T-helper 9 cell (primary cell): Measurements from ENCODE around the gene ZSCAN21.

Source experiments
- DNase-seq: peaks from one replicate; pipeline ENCODE4 v3.0.0-alpha.2; 2020

ZSCAN21 gene

GRCh38 chr7:100079024-100079560, 29.5 kb downstream of the ZSCAN21 start:
- DNase-seq, result no peak

DNA sequence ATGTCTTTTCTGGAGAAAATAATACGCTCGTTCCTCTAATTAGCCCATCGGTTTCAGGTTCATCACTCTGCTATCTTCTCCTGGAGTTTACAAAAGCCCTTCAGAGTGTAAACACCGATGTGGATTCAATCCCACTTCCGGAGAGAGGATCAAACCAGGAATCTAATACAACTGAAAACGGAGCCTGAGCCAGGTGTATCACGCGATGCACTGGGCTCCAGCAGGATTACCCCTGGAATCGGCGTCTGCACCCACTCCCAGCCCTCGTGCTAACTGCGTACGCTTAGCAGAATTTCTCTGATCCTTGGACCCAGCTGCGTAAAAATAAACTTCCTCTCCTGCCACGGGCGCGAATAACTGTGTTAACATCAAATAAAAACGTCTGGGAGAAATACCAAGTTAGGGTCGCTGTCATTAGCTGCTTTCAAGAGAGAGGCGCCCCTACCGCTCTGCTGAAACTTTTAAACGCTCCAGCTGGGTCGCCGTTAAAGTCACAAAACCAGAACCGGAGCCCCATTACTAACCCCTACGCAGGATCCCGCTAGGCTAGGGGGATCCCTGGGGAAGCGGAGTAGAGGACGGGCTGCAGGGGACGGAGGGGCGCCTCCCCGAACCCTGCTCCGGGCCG, 31.4 kb downstream of the ZSCAN21 start:
- no peak for DNase-seq

- DNase-seq, result peak; percentile 94
Measured at GRCh38 chr7:100081535-100082102, 32.0 kb downstream of the ZSCAN21 start, which contains the start of gene ZNF3. Gene ZNF3 (minus strand): TSS chr7:100081723. CDS start chr7:100077357, 4,366 bp downstream.

- no peak for DNase-seq
Measured at GRCh38 chr7:100082978-100083377, 33.4 kb downstream of the ZSCAN21 start.

- no peak for DNase-seq
Measured at GRCh38 chr7:100085515-100085914, 35.9 kb downstream of the ZSCAN21 start.

DNA sequence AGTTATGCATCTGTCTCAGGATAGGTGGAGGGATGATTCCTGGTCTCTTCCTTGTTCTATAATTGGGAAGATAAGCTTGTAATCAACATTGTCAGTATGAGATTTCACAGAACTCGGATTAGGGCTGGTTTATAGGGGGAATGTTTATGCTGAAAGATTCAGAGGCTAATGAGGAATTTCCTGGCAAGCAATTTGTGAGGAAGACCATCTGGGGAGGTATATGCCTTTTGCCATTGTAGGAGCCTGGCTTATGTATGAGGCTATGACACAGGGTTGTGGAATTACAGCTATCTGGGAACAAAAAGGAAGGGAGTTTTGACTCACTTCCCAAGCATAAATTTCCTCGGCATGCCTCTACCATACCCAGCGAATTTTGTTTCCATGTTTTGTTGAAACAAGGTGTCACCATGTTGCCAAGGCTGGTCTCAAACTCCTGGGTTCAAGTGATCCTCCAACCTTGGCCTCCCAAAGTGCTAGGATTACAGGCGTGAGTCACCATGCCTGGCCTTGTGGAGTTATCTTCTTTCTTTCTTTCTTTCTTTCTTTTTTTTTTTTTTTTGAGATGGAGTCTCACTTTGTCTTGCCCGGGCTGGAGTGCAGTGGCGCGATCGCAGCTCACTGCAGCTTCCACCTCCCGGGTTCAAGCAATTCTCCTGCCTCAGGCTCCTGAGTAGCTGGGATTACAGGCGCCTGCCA, 37.6 kb downstream of the ZSCAN21 start:
- no peak for DNase-seq

- DNase-seq, result no peak
Measured at GRCh38 chr7:100088095-100088620, 38.6 kb downstream of the ZSCAN21 start.

- DNase-seq, result peak; percentile 92
Measured at GRCh38 chr7:100088621-100089457, 39.3 kb downstream of the ZSCAN21 start, which contains the start of gene COPS6. Gene COPS6 (plus strand): TSS chr7:100088969. CDS start chr7:100088991, 22 bp downstream.

- no peak for DNase-seq
Measured at GRCh38 chr7:100089458-100090196, 40.1 kb downstream of the ZSCAN21 start.

- no peak for DNase-seq
Measured at GRCh38 chr7:100090527-100091410, 41.2 kb downstream of the ZSCAN21 start.

DNA sequence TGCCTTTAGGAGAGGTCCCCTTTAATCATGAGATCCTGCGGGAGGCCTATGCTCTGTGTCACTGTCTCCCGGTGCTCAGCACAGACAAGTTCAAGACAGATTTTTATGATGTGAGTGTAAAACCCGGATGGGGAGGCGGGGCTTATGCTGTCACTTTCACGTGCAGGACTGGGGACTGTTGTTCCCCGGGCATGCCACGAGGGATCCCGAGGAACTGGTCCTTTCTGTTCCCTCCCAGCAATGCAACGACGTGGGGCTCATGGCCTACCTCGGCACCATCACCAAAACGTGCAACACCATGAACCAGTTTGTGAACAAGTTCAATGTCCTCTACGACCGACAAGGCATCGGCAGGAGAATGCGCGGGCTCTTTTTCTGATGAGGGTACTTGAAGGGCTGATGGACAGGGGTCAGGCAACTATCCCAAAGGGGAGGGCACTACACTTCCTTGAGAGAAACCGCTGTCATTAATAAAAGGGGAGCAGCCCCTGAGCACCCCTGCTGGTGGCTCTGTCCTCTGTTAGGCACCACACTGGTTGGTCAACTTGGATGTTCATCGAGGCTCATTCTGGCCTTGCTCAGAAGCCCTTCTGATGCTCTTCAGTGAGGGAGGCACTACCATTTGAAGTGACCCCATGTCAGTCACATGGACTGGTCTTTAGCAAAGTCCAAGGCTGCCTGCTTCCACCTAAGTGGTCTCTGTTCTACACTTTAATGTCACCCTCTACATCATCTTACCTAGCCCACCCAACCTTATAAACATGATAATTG, 42.0 kb downstream of the ZSCAN21 start:
- DNase-seq, result no peak

DNA sequence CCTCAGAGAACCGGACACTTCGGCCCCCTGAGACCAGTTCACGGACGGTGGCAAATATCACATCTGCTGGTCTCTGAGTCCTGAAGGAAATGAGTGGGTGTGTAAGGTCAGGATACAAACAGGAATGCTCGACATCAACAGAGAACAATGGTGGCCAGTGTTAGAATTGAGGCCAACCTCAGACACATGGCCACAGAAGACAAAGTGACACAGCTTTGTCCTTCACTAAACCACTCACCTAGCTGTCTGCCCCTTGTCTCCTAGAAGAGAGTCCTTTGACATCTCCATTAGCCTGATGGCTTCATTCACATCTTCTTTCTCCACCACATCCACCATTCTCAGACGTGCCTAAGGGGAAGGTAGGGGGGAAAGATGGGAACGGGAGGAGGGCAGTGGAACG, 43.5 kb downstream of the ZSCAN21 start:
- no peak for DNase-seq

DNA sequence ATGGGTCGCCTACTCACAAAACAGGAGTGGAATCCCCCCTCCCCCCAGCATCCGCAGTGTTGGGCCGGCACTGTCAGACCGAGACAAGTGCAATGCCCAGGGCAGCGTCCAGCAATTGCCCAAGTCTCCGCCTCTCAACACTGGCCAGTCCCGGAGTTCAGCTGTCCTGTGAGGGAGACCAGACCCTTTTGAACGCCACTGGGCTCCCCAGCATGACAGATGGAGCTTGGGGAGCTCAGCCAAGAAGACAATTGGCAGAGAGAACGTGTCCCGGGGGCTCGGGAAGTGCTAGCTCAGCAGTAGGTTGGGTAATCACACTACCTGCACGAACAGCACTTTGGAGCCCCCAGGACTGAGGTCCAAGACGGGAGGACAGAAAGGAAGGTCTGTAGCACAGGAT, 43.9 kb downstream of the ZSCAN21 start:
- no peak for DNase-seq

DNA sequence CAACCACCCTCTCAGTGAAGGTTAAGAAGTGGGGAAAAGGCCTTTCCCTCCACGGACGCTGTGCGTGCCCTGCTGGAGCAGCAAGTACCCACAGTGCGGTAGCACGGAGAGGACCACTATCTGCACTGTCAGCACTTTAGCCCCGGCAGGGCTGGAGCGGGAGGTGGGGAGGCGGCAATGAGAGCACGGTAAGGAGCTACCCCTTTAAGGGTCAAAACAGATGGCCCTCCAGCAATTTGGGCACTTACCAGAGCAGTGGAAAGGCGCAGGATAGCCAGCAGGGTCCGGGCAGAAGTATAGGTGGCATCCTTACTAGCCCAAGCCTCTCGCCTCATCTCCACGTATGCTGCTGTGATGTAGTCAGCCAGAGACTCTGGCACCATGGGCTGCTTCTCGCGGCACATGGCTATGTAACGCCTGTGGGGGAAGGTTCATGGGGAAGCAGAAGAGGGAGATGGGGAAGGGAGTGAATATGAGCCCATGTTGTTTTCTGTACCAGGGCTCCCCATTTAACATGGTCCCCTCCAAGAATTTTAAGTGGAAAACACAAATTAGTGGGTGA, 44.4 kb downstream of the ZSCAN21 start:
- no peak for DNase-seq

DNA sequence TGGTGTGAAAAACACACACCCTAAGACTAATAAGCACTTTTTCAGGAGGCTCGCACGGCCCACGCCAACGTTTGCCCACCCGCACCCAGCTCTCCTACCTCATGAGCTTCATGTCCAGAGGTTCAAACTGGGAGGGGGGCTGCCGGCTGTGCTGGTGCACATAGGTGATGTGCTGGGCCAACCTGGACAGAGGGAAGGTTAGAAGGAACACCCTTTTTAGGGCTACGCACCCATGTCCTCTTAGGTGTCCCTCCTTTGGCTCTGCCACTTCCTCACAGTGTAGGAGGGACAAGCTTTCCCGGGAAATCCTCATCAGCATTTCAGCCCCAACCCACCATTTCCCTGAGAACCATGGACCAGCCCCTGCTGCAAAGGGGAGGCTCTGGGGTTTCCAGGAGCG, 45.7 kb downstream of the ZSCAN21 start:
- DNase-seq, result no peak

DNA sequence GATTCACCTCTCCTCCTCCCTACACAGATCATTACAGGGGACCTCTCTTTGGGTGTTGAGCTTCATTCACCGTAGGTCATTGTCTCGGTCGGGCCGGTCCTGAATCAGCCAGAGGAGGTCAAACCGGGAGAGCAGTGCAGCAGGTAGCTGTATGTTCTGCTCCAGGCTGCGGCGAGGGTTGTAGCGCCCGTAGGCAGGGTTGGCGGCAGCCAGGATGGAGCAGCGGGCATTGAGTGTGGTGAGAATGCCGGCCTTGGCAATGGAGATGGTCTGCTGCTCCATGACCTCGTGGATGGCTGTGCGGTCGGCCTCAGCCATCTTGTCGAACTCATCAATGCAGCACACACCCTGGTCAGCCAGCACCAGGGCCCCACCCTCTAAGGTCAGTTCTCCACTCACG, 46.1 kb downstream of the ZSCAN21 start:
- DNase-seq, result no peak

DNA sequence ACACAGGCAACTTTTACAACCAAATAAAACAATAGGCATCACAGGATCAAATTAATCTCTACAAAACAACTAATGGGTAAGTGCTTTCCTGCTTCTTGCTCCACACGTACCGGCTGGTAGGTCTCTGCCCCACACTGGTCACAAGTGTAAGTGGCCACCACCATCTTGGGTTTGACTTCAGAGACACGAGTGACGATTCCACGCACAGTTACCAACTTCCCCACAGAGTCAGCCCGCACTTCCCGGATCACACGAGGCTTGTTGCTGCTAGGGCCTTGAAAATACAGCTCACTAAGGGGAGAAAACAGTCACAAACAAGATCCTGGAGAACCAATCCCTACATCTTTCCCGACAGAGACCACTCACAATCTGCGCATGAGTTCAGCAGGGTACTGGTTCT, 49.3 kb downstream of the ZSCAN21 start:
- DNase-seq, result no peak

DNA sequence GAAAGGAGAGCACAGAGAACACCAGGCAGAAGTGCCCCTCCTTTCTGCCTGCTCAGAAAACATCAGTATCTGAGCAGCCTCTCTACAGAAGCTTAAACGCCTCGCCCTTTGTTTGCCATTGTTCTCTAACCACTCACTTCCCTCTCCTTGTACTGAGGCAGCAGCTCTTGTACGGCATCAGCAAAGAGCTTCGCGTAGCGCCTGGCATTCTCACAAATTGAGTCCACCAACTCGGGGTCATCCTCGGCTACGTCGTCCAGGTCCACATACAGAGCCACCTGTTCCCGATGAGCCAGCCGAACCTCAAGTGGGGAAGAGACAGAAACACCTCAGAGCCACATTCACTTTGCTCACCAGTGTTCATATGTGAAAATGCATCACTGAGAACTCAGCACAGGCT, 49.9 kb downstream of the ZSCAN21 start:
- no peak for DNase-seq

GRCh38 chr7:100100420-100101015, 50.9 kb downstream of the ZSCAN21 start:
- DNase-seq, result peak; percentile 74
